Suppressor macrophage treated with lipopolysaccharide for 1 hour (primary cell): Measurements from ENCODE around the gene TMEM59L.
"Not testable (repeated sequence)": the region's sequence is repeated elsewhere in the genome, so short reads cannot be mapped to it uniquely, and the experiment has no call there.

ENCODE experiments used
- DNase-seq, 3 donors: peaks; one replicate each; pipeline ENCODE4 v3.0.0-alpha.2; 2020 to 2022

Gene TMEM59L

GRCh38 chr19:18594096-18594823 is 18.4 kb upstream of the TMEM59L start:
- DNase-seq = peak; percentile 79 to 93 (median 85)

DNA sequence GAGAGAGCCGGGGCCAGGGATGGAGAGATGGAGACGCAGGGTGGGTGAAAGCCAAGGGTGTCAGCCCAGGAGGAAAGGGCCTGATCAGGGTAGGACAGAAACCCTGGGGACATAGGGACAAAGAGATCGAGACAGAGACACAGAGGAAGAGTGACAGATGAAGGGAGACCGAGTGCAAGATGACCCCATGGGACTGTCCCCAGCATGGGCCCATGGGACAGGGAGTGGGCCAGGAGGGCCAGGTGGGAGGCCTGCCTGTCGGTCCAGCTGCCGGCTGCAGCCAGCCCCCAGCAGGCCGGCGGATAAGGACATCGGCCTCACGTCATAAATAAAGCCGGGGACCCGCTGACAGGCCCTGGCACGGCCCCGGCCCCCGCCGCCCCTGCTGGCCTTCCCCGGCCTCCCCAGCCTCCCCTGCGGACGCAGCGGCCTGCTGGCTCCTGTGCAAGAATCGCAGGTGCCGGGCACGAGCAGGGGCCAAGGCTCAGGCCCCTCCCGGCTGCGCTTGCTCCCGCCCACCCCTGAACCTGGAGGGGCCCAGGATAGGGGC is 17.8 kb upstream of the TMEM59L start:
- DNase-seq = no peak

DNA sequence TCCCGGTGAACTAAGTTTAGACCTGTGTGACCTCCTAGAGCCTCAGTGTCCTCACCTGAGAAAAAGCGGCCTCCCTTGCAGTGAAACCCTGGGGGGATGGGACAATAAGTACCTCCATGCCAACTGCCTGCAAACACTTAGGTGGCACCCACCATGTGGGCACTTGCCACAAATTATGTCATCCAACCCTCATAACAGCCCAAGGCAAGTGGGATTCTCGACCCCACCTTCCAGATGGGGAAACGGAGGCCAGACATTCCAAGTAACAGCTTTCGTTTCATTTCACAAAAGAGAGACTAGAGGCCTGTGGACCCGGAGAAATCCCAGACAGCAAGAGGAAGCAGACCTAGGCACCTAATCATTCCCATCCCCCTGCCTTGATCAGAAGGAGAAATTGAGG is 17.2 kb upstream of the TMEM59L start:
- DNase-seq = no peak

GRCh38 chr19:18596752-18597157 is 15.9 kb upstream of the TMEM59L start:
- DNase-seq = peak; percentile 77 to 85 (median 77)

DNA sequence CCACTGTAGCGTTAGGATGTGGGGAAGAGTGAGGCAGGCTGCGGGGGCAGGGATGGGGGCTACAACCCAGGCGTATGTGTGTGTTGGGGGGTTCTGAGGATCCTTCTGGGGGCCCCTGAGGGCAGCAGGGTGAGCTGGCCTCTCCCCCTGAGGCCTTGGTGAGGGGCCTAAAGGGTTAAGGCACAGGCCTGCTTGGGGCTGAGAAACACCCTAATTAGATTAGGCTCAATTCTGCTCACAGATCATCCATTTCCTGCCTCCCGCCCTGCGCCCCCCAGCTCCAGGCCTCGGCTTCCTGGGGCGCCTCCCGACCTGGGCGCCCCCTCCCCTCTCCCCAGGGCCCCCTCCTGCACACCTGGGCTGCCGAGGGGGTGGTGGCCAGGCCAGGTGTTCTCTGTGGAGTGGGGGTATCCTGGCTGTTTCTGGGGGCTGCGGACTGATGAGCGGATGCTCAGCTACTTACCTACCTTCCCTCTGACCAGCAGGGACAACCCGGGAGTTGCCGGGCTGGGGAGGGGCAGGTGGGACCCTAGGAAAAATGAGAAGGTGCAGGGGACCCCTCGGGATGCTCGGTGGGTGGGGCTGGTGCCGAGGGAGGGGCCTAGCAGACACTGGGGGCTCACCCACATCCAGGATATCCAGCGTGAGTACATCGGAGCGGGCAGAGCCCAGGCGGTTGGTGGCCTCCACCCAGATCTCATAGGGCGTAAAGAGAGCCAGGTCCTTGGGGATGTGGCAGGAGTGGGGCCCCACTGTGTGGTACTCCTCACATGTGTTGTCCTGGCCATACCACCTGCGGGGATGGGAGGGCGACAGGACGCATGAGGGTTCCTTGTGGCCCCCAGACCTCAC is 14.6 kb upstream of the TMEM59L start:
- no peak for DNase-seq

DNA sequence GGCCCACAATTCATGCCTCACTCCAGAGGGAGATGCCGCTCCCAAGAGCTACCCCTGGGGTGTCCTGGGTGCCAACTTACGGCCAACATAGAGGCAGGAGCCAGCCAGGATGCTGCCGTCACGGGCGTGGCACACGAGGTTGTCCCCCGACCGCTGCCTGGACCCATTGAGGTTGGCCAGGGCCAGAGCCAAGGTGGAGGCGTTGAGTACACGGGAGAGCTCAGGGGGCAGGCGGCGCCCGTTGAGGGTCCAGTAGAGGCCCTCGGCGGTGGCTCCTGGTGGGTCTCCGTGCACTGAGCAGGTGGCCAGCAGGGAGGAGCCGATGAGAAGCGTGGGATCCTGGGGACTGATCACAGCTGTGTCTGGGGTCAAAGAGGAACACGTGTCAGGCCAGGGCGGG is 13.2 kb upstream of the TMEM59L start:
- no peak for DNase-seq

- DNase-seq = not testable (repeated sequence)
Observed at GRCh38 chr19:18600692-18601397, 11.8 kb upstream of the TMEM59L start.

DNA sequence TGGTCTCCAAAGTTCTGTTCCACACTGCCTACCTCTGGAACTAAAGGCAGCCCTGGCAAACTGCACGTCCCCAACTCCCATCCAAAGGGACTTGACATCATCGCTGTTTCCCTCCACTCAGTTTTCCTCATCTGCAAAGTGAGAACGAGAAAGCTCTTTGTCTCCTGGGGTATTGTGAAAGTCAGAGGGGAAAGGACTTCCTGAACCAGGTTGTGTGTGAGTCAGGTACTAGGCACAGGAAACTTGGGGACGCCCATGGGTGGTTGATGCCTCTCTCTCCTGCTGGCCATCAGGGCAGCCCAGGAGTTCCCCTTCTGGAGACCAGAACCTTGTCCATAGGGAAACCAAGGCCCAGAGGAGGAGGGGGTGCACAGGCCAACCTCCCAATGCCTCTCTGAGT is 10.8 kb upstream of the TMEM59L start:
- no peak for DNase-seq

GRCh38 chr19:18603255-18603957 is 9.3 kb upstream of the TMEM59L start:
- peak in 2 of 3 donors; percentile 32 to 52 for DNase-seq

DNA sequence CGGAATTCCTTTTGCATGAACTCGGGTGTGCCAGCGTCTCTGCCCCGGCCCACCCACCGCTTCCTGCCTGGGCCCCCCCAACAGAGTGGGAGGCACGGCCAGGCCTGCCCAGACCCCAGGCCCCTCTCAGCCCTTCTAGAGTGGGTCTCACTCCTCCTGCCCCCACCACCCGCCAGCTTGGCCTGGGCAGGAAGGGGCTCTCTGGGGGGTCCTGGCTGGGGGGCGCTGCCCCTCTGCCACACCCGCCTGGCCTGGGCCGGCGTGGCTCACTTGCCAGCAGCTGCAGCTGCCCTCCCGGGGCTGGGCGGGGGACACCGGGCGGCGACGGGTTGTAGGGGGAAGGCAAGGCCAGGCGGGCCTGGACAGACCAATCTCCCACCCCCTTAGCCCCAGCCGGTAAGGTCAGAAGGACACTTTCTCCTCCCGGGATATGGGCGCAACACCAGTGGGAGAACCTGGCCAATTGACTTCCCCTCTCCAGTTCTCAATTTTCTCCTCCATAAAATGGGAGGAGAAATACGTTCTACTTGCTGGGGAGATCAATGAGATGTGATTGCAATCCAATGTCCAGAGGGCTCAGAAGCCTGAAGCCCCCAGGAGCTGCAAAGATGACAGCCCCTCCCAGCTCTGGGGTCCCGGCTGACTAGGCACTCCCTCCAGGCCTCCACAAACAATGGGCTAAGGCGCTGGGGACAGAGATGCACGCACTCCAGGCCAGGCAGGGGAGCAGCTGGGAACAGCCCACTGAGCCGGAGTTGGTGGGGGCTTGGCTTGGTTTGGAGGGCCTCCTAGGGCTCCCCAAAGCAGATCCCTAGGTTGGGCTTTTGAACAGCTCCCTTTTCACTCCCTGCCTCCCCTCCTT is 8.5 kb upstream of the TMEM59L start:
- no peak for DNase-seq

DNA sequence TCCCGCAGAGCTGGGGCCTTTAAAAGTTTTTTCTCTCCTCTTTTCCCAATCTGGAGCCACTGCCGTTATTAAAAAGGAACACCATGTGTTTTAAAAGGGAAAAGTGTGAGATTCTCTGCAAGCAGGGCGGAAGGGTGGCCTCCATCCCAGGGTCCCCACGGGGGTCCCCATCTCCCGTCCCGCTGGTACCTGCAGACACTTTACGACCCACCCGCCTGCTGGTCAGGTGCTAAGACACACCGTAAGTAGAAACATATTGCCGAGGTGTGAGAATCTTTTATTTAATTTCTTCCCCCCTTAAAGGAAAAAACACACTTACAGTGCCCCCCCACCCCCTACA is 7.9 kb upstream of the TMEM59L start:
- no peak for DNase-seq

GRCh38 chr19:18605196-18605545 is 7.5 kb upstream of the TMEM59L start:
- DNase-seq = no peak

DNA sequence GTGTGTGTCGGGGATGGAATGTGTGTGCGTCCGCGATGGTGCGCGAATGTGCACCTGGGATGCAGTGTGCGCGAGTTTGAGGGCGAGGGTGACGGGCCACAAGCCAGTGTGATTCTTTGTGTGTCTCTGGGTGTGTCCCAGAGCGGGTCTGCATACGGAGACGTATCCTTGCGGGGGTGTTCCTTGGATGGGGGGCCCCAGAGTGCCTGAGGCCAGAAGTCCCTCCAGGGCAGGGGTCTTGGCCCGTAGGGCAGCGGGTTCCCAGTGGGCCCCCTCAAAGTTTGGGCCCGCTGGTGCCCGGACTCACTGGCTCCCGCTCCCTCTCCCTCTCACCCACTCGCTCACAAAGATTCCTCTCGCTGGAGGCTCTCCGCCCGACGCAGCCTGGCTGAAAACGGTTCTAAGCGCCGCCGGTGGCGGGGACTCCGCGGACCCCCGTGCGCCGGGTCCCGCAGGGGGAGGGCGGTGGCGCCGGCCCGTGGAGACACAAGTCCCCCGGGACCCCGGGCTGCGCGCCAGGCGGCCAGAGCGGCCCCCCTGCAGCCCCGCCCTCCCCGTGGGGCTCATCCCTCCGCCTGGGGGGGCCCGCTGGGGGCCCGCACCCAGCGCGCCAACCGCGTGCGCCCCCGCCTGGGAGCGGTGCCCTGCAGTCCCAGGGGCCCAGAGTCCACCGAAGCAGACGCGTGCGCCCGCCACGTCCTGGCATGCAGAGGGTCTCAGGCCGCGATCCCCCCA is 7.0 kb upstream of the TMEM59L start:
- DNase-seq = no peak

DNA sequence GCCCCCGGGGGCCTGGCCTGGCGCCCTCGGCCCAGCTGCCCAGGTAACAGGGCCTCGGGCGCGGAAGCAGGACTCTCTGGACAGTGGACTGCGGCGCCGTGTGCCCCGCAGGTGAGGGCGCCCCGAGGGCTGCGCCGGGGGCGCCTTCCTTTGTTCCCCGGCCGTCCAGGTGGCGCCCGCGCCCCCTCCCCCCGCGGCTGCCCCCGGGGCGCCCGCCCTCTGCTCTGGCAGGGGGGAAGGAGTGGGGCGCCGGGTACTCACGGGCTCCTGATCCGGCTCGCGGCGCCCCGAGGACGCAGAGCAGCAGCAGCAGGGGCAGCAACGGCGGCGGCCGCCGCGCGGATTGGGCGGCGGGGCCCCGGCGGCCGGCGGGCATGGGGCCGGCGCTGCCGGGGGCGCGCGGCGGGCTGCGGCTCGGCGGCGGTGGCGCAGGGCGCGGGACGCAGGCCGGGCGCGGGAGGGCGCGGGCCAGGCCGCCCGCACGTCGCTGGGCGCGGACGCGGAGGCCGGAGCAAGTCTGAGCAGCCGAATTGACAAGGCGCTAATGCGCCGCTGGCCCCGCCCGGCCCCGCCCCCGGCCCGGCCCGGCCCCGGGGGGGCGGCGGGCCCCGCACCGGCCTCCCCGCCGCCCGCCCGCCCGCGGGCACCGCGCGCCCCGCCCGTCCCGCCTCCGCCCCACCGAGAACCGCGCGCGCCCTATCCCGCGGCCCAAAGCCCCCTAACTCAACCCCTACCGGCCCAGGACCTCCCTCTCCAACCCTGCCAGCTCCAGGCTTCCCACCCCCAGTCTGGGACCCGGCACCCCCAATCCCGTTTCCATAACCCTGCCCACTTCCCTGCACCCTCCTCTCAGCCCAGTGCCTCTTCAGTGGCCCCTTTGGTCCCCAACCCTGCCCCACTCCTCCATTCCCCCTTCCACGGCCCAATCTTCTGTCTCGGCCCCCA is 6.1 kb upstream of the TMEM59L start, which contains the start of gene CRLF1:
CRLF1 (minus strand) TSS at position 519 of the 945 bp plus-strand sequence; CDS start at position 376, 143 bp downstream.
- DNase-seq = no peak

DNA sequence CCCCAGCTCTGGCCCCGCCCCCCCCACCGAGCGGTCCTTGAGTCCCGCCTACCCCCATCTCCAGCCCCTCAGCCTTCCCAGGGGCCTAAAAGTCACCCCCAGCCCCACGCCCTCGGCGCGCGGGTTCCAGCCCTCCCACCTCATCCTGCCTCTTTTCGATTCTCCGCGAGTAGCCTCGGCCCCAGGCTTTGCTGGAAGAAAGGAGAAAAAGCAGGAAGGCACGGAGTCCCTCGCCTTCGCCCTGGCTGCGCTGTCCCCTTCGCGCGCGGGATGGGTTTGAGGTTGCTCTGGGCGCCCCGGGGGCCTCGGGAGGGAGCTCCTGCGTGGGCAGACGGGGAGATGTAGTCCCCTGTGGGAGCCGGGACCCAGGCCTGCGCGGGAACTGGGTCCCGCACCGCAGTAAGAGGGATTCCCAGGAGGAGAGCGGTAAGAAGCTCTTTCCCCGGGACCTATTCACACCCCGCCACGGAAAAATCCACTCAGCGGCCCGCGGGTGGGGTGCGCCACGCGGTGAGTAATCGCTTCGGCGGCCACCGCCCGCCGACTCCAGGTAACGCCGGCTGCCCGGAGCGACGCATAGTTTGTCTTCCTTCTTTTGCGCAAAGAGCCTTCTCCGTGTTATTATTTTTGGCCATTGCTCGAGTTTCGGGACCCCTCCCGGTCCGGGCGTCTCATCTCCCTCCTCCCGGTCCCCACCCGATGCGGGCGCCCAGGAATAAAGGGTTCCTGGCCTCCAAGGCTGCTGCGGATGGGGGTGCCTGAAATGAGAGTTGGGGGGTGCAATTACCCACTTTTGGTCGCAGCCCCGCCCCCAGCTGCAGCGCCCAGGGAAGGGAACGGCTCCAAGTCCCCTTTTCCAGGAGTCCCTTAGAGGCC is 5.2 kb upstream of the TMEM59L start:
- DNase-seq = no peak

GRCh38 chr19:18608102-18608804 is 4.4 kb upstream of the TMEM59L start:
- DNase-seq = no peak

GRCh38 chr19:18608805-18609716 is 3.6 kb upstream of the TMEM59L start:
- DNase-seq = no peak
